ENCODE data around the gene ANTKMT.

The ANTKMT gene

GRCh38 chr16:698911-699671, 21.9 kb upstream of the ANTKMT start:
- H3K4me1 ChIP-seq (ENCODE audit: insufficient read depth, low read length) = peaks cover 15% of the 10 kb centered on the region
- H3K9me3 ChIP-seq (ENCODE audit: low read length) = no peaks in the 10 kb centered on the region
- peaks cover 3% of the 10 kb centered on the region for H3K36me3 ChIP-seq (ENCODE audit: insufficient read depth, low read length)
- H3K27me3 ChIP-seq (ENCODE audit: insufficient read depth, low read length) = no peaks in the 10 kb centered on the region
- no peak overlapping the region for H3K4me3 ChIP-seq (ENCODE audit: low read length)
- no peak overlapping the region for H2AFZ ChIP-seq (ENCODE audit: low read depth, low read length)

GRCh38 chr16:700684-701584, 20.0 kb upstream of the ANTKMT start:
- Histone ChIP-seq H3K4me3 (ENCODE audit: low read length) (peak overlapping the region; percentile 4), H2AFZ (ENCODE audit: low read depth, low read length) (no peak overlapping the region), H3K36me3 (ENCODE audit: insufficient read depth, low read length) (peaks cover 3% of the 10 kb centered on the region), H3K9me3 (ENCODE audit: low read length) (no peaks in the 10 kb centered on the region), H3K27me3 (ENCODE audit: insufficient read depth, low read length) (no peaks in the 10 kb centered on the region), H3K4me1 (ENCODE audit: insufficient read depth, low read length) (peaks cover 24% of the 10 kb centered on the region)

- no peak overlapping the region for H2AFZ ChIP-seq (ENCODE audit: low read depth, low read length)
- no peak overlapping the region for H3K4me3 ChIP-seq (ENCODE audit: low read length)
- H3K27me3 ChIP-seq (ENCODE audit: insufficient read depth, low read length) = no peaks in the 10 kb centered on the region
- H3K9me3 ChIP-seq (ENCODE audit: low read length) = no peaks in the 10 kb centered on the region
- H3K4me1 ChIP-seq (ENCODE audit: insufficient read depth, low read length) = peaks cover 36% of the 10 kb centered on the region
- H3K36me3 ChIP-seq (ENCODE audit: insufficient read depth, low read length) = no peaks in the 10 kb centered on the region
Observed at GRCh38 chr16:702341-702740, 18.6 kb upstream of the ANTKMT start.

DNA sequence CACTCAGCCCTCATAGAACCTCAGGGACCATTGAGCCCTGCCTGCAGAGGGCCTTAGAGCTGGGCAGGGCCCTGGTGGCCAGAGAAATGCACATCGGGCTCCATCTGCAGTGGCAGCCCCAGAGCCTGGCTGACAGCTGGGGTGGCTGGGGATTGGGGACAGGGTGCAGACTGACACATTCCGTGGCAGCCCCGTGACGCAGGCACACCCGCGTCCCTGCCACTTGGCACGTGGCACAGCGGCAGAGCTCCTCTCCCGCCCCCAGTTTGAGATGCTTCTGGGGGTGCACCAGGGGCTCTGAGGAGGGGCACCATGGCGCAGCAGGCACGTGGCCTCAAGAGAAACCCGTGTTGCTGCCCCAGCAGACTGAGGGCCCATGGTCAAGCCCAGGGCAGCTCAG, 17.5 kb upstream of the ANTKMT start:
- Histone ChIP-seq H2AFZ (ENCODE audit: low read depth, low read length) (no peak overlapping the region), H3K4me1 (ENCODE audit: insufficient read depth, low read length) (peaks cover 39% of the 10 kb centered on the region), H3K4me3 (ENCODE audit: low read length) (no peak overlapping the region), H3K36me3 (ENCODE audit: insufficient read depth, low read length) (no peaks in the 10 kb centered on the region), H3K9me3 (ENCODE audit: low read length) (no peaks in the 10 kb centered on the region), H3K27me3 (ENCODE audit: insufficient read depth, low read length) (no peaks in the 10 kb centered on the region)

DNA sequence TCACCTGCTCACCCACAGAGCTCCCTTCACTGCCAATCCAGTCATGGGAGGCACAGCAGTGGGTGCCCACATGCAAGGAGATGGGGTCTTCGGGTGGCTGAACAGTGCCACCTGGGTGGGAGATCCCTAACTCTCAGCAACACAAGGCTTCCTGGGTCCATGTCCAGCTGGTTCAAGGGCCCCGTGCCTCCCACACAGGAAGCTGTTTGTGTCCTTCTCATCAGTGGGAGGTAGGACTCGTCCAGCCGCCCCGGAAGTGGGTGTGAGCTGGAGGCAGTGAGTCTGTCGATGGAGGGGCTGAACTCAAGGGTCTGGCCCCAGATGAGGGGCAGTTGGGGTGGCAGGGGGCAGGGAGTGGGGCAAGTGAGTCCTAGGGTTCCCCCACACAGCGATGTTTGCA, 16.9 kb upstream of the ANTKMT start:
- H3K4me1 ChIP-seq (ENCODE audit: insufficient read depth, low read length) = peaks cover 46% of the 10 kb centered on the region
- H2AFZ ChIP-seq (ENCODE audit: low read depth, low read length) = no peak overlapping the region
- no peaks in the 10 kb centered on the region for H3K27me3 ChIP-seq (ENCODE audit: insufficient read depth, low read length)
- H3K4me3 ChIP-seq (ENCODE audit: low read length) = peak overlapping the region; percentile 59
- H3K9me3 ChIP-seq (ENCODE audit: low read length) = no peaks in the 10 kb centered on the region
- no peaks in the 10 kb centered on the region for H3K36me3 ChIP-seq (ENCODE audit: insufficient read depth, low read length)

DNA sequence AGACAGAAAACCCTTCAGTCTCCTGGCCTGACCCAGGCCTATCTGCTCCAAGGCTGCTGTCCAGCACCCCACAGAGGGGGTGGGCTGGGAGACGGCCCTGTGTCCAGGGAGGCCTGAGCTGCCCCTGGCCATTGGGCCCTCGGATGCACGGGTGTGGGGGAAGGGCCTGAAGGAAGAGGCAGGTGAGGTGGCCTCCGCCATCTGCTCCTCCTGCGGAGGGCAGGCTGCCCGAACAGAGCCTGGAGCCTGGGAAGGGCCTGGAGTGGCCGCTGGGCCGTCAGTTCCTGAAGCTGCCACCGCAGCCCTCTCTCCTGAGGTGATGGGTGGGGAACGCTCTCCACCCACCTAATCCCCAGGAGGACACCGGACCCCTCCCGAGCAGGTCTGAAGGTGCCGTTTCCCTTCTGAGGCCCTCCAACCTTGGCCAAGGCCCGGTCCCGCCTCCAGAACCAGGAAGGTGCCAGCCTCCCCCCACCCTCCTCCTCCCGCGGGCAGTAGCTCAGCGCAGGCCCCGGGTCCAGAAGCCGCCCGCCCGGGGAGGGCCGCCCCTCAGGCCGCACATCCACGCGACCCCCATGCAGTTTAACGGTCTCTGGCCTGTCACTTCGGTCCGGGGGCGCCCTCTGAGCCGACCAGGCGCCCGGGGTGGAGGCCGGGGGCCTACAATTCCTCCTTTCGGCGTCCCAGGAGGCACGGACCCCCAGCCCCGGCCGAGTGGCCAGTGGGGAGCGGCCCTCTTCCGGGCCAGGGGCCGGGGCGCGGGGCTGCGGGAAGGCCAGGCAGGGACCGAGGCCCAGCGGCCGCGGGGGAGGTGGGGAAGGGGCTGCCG, 16.2 kb upstream of the ANTKMT start:
- no peak overlapping the region for H2AFZ ChIP-seq (ENCODE audit: low read depth, low read length)
- no peaks in the 10 kb centered on the region for H3K27me3 ChIP-seq (ENCODE audit: insufficient read depth, low read length)
- H3K4me1 ChIP-seq (ENCODE audit: insufficient read depth, low read length) = peaks cover 52% of the 10 kb centered on the region
- H3K9me3 ChIP-seq (ENCODE audit: low read length) = no peaks in the 10 kb centered on the region
- H3K36me3 ChIP-seq (ENCODE audit: insufficient read depth, low read length) = no peaks in the 10 kb centered on the region
- H3K4me3 ChIP-seq (ENCODE audit: low read length) = peak overlapping the region; percentile 59

- Histone ChIP-seq H3K27me3 (ENCODE audit: insufficient read depth, low read length) (no peaks in the 10 kb centered on the region), H2AFZ (ENCODE audit: low read depth, low read length) (no peak within 1 kb of the TSS), H3K4me3 (ENCODE audit: low read length) (peak within 1 kb of the TSS; percentile 59), H3K4me1 (ENCODE audit: insufficient read depth, low read length) (peaks cover 58% of the 10 kb centered on the region), H3K9me3 (ENCODE audit: low read length) (no peaks in the 10 kb centered on the region), H3K36me3 (ENCODE audit: insufficient read depth, low read length) (no peaks in the 10 kb centered on the region)
Observed at GRCh38 chr16:705431-706188, 15.3 kb upstream of the ANTKMT start, which contains the start of gene FBXL16. Gene FBXL16 (minus strand): TSS chr16:705801. CDS start chr16:697405, 8,396 bp downstream.

GRCh38 chr16:706189-707061, 14.5 kb upstream of the ANTKMT start:
- Histone ChIP-seq H3K27me3 (ENCODE audit: insufficient read depth, low read length) (no peaks in the 10 kb centered on the region), H2AFZ (ENCODE audit: low read depth, low read length) (no peak overlapping the region), H3K4me3 (ENCODE audit: low read length) (peak overlapping the region; percentile 33), H3K9me3 (ENCODE audit: low read length) (no peaks in the 10 kb centered on the region), H3K4me1 (ENCODE audit: insufficient read depth, low read length) (peaks cover 59% of the 10 kb centered on the region), H3K36me3 (ENCODE audit: insufficient read depth, low read length) (no peaks in the 10 kb centered on the region)

- no peaks in the 10 kb centered on the region for H3K9me3 ChIP-seq (ENCODE audit: low read length)
- no peak overlapping the region for H3K4me3 ChIP-seq (ENCODE audit: low read length)
- H3K36me3 ChIP-seq (ENCODE audit: insufficient read depth, low read length) = no peaks in the 10 kb centered on the region
- peaks cover 62% of the 10 kb centered on the region for H3K4me1 ChIP-seq (ENCODE audit: insufficient read depth, low read length)
- no peak overlapping the region for H2AFZ ChIP-seq (ENCODE audit: low read depth, low read length)
- H3K27me3 ChIP-seq (ENCODE audit: insufficient read depth, low read length) = no peaks in the 10 kb centered on the region
Observed at GRCh38 chr16:707062-707538, 13.8 kb upstream of the ANTKMT start.

DNA sequence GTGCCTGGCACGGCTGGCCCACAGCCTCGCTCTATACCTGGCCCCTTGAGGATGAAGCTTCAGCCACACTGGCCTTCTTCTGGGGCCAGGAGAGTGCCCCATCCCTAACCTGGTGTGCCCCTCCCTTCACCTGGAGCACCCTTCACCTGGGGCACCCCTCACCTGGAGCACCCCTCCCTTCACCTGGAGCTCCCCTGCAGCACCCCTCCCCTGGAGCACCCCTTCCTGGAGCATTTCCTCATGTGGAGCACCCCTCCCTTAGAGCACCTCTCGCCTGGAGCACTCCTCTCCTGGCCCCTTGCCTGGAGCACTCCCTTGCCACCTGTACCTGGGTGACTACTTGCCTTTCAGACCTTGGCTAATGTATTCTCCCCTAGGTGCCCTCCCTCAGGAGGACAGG, 12.9 kb upstream of the ANTKMT start:
- Histone ChIP-seq H3K4me3 (ENCODE audit: low read length) (no peak overlapping the region), H3K4me1 (ENCODE audit: insufficient read depth, low read length) (peaks cover 62% of the 10 kb centered on the region), H3K9me3 (ENCODE audit: low read length) (no peaks in the 10 kb centered on the region), H3K27me3 (ENCODE audit: insufficient read depth, low read length) (no peaks in the 10 kb centered on the region), H3K36me3 (ENCODE audit: insufficient read depth, low read length) (no peaks in the 10 kb centered on the region), H2AFZ (ENCODE audit: low read depth, low read length) (no peak overlapping the region)

DNA sequence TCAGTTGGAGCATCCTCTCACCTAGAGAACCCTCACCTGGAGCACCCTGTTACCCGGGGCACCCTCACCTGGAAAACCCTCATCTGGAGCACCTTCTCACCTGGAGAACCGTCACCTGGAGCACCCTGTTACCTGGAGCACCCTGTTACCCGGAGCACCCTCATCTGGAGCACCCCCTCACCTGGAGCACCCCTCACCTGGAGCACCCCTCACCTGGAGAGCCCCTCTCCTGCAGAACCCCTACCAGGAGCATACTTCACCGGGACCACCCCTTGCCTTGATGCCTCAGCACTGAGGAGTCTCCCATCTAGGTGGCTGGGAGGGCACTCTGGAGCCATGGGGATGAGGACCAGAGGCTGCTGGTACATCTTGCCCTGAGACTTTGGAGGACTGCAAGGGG, 12.0 kb upstream of the ANTKMT start:
- no peaks in the 10 kb centered on the region for H3K9me3 ChIP-seq (ENCODE audit: low read length)
- no peak overlapping the region for H3K4me3 ChIP-seq (ENCODE audit: low read length)
- H3K36me3 ChIP-seq (ENCODE audit: insufficient read depth, low read length) = no peaks in the 10 kb centered on the region
- no peak overlapping the region for H2AFZ ChIP-seq (ENCODE audit: low read depth, low read length)
- peaks cover 57% of the 10 kb centered on the region for H3K4me1 ChIP-seq (ENCODE audit: insufficient read depth, low read length)
- H3K27me3 ChIP-seq (ENCODE audit: insufficient read depth, low read length) = no peaks in the 10 kb centered on the region

All from neuron (in vitro differentiated cells).